ENCODE data around the gene NOXA1.
"Not testable (repeated sequence)": the region's sequence is repeated elsewhere in the genome, so short reads cannot be mapped to it uniquely, and the experiment has no call there.

The NOXA1 gene

DNA sequence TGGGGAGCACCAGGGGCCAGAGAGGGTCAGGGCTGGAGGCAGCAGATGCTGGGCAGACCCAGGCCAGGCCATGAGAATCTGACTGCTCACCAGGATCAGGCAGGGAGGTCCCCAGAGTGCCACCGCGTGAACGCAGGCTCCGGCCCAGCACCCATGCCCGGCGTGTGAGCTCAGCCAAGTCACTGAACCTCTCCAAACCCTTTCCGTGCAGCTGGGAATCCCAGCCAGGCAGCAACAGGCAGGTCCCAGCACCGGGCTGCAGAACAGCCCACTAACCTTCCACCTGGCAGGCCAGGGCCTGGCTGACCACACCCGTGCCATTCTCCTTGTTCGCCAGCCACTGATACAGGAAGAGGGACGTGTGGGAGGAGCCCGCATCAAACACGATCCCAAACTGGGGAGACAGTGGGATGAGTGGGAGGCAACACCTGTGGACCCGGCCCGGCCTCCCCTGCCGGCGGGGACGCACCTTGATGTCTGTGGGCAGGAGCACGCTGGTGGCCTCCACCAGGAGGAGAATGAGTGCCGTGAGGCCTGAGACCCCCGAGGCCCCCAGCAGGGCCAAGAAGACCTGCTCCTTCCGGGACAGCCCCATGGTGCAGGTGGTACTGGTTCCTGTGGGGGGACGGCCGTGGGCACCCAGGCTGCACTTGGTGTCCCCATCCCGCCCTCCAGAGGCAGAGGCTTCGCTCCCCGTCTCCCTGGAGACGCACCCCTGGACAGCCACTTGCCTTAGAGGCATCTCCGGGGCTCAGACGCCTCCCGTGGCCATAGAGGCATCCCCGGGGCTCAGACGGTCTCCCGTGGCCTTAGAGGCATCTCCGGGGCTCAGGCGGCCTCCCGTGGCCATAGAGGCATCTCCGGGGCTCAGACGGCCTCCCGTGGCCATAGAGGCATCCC, 14.7 kb downstream of the NOXA1 start:
- in situ Hi-C loops (cut with HindIII; ENCODE audit: low sequenced_read_pairs), result no loop called here

- in situ Hi-C loops (cut with HindIII; ENCODE audit: low sequenced_read_pairs), result no loop called here
Observed at GRCh38 chr9:137438591-137439157, 15.5 kb downstream of the NOXA1 start.

- in situ Hi-C loops (cut with HindIII; ENCODE audit: low sequenced_read_pairs), result no loop called here
Observed at GRCh38 chr9:137439158-137439714, 16.0 kb downstream of the NOXA1 start.

GRCh38 chr9:137441289-137441934, 18.2 kb downstream of the NOXA1 start, which contains the start of gene ENTPD8:
Gene ENTPD8, minus strand, starts transcription at chr9:137441357. Its CDS starts 3,072 bp downstream, at chr9:137438285.
- in situ Hi-C loops (cut with HindIII; ENCODE audit: low sequenced_read_pairs), result no loop called here

GRCh38 chr9:137441935-137442321, 18.7 kb downstream of the NOXA1 start:
- in situ Hi-C loops (cut with HindIII; ENCODE audit: low sequenced_read_pairs), result no loop called here

GRCh38 chr9:137444106-137444790, 21.1 kb downstream of the NOXA1 start:
- in situ Hi-C loops (cut with HindIII; ENCODE audit: low sequenced_read_pairs), result no loop called here

DNA sequence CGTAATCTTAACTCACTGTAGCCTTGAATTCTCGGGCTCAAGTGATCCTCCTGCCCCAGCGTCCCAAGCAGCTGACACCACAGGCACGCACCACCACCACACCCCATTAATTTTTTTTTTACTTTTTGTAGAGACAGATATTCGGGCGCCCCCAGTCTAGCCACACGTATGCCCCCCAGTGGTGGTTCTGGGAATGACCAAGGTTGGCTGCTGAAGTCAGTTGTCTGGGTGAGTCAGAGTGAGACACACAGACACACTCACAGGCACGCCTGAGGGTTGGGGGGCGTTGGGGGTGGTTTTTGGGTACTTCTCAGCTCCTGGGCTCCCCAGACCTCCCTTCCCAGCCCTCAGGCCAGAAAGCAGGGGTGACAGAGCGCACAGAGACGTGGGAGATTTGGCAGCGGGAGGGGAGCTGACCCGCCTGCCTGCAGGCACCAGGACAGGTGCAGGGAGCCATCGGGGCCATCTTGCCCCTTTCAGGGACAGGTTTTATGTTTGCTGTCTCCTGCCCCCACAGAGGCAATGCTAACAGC, 22.1 kb downstream of the NOXA1 start:
- in situ Hi-C loops (cut with HindIII; ENCODE audit: low sequenced_read_pairs), result no loop called here

- in situ Hi-C loops (cut with HindIII; ENCODE audit: low sequenced_read_pairs), result no loop called here
Observed at GRCh38 chr9:137445930-137446431, 22.8 kb downstream of the NOXA1 start.

- in situ Hi-C loops (cut with HindIII; ENCODE audit: low sequenced_read_pairs), result no loop called here
Observed at GRCh38 chr9:137446851-137447471, 23.8 kb downstream of the NOXA1 start.

GRCh38 chr9:137447722-137448601, 24.8 kb downstream of the NOXA1 start:
- in situ Hi-C loops (cut with HindIII; ENCODE audit: low sequenced_read_pairs), result no loop called here

GRCh38 chr9:137448602-137448962, 25.4 kb downstream of the NOXA1 start:
- in situ Hi-C loops (cut with HindIII; ENCODE audit: low sequenced_read_pairs), result no loop called here

DNA sequence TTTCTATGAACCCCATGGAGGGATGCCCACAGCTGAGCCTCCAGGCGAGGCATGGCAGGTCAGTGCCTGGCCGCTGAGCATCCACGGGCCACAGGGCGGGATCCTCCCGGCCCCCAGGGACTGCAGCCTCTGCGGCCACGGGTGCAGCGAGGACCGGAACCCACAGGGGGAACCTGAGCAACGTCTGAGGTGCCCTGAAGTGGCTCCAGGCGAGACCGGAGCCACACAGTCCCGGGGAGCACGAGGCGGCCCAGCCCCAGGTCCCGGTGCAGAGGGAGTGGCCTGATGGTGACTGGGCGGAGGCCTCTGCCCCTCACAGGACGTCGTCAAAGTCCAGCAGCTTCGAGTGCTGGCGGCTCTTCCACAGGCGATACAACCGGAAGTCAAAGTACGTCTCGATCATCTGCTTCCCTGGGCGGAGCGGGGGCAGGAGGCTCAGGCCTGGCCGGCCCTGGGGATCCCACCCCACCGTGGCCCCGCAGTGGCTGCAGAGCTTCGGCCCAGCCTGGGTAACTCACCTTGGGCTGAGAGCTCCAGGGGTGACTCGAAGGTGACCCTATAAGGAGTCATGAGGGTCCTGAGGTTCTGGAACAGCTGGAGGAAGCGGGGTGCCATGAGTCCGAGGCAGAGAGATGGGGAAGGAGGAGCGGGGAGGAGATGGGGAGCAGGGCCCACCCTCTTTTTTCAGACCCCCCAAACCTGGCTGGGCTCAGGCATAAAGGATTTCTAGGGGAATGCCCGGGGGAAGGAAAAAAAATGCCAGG, 26.1 kb downstream of the NOXA1 start:
- in situ Hi-C loops (cut with HindIII; ENCODE audit: low sequenced_read_pairs), result no loop called here

DNA sequence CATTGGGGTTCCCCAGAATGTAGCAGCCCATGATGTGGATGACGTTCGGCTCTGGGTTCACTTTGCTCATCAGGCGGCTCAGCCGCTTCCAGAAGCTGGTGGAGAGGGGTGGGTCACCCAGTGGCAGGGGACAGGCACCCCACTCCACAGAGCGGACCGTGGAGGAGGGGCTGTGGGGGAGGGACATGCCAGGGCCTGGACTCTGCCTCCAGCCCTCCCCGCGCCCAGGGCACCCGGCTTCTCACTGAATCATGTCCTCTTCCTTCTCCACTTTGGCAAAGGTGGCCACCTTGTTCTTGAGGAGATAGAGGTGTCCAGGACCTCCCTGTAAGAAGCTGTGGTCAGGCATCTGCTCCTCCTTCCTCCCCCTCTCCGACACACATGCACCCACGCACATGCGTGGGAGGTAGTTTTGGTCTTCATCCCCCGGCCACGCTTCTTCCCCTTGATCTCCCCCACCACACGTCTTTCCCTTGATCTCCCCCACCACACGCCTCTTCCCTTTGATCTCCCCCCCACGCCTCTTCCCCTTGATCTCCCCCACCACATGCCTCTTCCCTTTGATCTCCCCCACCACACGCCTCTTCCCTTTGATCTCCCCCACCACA, 26.8 kb downstream of the NOXA1 start:
- in situ Hi-C loops (cut with HindIII; ENCODE audit: low sequenced_read_pairs), result no loop called here

DNA sequence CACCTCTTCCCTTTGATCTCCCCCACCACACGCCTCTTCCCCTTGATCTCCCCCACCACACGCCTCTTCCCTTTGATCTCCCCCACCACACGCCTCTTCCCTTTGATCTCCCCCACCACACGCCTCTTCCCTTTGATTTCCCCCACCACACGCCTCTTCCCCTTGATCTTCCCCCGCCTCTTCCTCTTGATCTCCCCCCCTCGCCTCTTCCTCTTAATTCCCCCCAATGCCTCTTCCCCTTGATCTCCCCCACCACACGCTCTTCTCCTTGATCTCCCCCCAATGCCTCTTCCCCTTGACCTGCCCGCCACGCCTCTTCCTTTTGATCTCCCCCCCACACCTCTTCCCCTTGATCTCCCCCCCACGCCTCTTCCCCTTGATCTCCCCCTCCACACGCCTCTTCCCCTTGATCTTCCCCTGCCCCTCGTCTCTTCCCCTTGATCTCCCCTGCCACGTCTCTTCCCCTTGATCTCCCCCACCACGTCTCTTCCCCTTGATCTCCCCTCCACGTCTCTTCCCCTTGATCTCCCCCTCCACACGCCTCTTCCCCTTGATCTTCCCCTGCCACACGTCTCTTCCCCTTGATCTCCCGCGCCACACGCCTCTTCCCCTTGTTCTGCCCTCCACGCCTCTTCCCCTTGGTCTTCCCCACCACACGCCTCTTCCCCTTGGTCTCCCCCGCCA, 27.5 kb downstream of the NOXA1 start:
- in situ Hi-C loops (cut with HindIII; ENCODE audit: low sequenced_read_pairs), result not testable (repeated sequence)

DNA sequence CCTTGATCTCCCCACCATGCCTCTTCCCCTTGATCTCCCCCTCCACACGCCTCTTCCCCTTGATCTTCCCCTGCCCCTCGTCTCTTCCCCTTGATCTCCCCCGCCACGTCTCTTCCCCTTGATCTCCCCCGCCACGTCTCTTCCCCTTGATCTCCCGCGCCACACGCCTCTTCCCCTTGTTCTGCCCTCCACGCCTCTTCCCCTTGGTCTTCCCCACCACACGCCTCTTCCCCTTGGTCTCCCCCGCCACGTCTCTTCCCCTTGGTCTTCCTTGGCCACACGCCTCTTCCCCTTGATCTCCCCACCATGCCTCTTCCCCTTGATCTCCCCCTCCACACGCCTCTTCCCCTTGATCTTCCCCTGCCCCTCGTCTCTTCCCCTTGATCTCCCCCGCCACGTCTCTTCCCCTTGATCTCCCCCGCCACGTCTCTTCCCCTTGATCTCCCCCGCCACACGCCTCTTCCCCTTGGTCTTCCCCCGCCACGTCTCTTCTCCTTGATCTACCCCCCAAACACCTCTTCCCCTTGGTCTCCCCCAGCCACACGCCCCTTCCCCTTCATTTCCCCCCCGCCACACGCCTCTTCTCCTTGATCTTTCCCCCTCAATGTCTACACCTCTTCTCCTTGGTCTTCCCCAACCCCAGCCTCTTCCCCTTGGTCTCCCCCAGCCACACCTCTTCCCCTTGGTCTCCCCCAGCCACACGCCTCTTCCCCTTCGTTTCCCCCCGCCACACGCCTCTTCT, 28.2 kb downstream of the NOXA1 start:
- in situ Hi-C loops (cut with HindIII; ENCODE audit: low sequenced_read_pairs), result not testable (repeated sequence)

GRCh38 chr9:137452006-137452760, 29.0 kb downstream of the NOXA1 start:
- in situ Hi-C loops (cut with HindIII; ENCODE audit: low sequenced_read_pairs), result no loop called here

Data from endothelial cell of hepatic sinusoid (primary cell).